KG1 (cell line): ENCODE measurements around the gene TSPAN18.
A peak's percentile ranks its signal among the peaks of the same experiment; 100 is the strongest.

Experiments used
- DNase-seq: peaks from one replicate; lab custom pipeline; 2025; lab: John Stamatoyannopoulos, UW

The TSPAN18 gene

GRCh38 chr11:44759743-44760476, 33.1 kb downstream of the TSPAN18 start:
- DNase-seq, result no peak

DNA sequence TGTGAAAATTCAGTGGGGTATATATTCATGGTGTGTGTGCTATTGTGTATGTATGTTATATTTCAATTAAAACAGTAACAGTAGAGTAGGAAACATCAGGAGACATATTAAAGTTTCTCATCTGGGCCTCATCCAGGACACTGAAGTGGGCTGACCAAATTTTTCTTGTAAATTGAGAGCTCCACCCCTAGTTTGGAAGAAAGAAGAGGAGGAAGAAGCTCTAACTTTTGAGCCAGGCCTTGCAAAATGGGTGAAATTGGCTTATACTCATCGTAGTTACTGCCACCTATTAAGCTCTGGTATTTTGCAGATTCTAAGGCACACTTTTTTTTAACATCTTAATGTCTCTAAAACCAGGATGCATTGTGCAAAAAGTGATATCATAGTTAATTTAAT, 33.7 kb downstream of the TSPAN18 start:
- no peak for DNase-seq

DNA sequence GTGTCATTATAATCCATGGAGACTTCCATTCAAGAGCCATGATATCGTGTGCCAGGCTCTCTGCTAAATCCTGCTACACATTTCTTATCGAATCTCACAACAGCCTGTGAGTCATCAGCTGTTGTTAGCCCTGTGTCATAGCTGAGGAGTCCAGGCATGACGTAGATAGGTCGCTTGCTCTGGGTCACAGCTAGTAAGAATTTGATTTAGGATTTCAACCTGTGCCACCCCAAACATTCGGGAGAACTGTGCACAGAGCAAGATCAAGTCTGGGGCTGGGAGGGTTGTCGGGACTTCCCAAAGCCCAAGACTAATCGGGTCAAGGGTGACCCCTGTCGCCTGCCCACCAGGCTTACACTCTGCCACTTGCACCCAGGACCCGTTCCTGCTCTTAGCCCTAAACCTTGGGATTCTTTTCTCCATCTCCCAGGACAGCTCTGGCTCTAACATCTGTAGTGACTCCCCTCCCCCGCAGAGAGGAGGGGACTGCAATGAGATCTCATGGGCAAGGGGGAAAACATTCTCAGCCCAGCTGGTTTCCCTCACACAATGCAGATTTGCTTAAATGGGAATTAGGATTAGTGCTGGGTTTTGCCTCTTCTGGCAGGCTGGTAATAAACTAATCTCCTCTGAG, 34.3 kb downstream of the TSPAN18 start:
- DNase-seq, result no peak

- DNase-seq, result no peak
Measured at GRCh38 chr11:44761551-44761961, 34.8 kb downstream of the TSPAN18 start.

GRCh38 chr11:44763121-44763820, 36.5 kb downstream of the TSPAN18 start:
- DNase-seq, result no peak

GRCh38 chr11:44764583-44764982, 37.8 kb downstream of the TSPAN18 start:
- DNase-seq, result no peak

DNA sequence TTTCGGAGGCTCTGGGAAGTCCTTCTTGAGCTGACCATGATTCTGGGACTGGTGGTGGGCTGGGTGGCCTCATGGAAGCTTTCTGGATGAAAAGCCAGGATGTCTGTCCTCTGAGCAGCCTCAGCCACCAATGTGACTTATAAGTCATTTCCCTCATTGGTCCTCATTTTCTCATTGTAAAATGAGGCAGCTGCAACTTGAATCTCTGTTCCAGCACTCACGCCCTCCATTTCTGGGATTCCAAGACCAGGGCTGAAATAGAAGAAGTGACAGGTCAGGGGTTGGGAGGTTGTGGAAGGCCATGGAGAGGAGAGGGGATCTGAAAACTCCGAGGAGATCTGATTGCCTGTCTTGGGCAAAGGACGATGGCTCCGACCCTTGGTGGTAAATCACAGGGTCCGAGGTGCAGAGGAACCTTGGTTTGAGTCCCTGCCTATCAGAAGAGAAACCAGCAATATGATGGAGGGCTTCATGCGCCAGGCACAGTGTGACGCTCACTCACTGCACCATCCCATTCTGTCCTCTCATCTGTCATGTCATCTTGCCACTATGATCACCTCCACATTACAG, 38.3 kb downstream of the TSPAN18 start:
- DNase-seq, result no peak

GRCh38 chr11:44765676-44766075, 38.9 kb downstream of the TSPAN18 start:
- DNase-seq, result no peak

- DNase-seq, result no peak
Measured at GRCh38 chr11:44766112-44766971, 39.6 kb downstream of the TSPAN18 start.

GRCh38 chr11:44766972-44767278, 40.2 kb downstream of the TSPAN18 start:
- DNase-seq, result no peak

- no peak for DNase-seq
Measured at GRCh38 chr11:44767421-44767820, 40.7 kb downstream of the TSPAN18 start.

- DNase-seq, result no peak
Measured at GRCh38 chr11:44770401-44770800, 43.6 kb downstream of the TSPAN18 start.

GRCh38 chr11:44771252-44771734, 44.5 kb downstream of the TSPAN18 start:
- DNase-seq, result no peak

GRCh38 chr11:44771841-44772240, 45.1 kb downstream of the TSPAN18 start:
- no peak for DNase-seq

DNA sequence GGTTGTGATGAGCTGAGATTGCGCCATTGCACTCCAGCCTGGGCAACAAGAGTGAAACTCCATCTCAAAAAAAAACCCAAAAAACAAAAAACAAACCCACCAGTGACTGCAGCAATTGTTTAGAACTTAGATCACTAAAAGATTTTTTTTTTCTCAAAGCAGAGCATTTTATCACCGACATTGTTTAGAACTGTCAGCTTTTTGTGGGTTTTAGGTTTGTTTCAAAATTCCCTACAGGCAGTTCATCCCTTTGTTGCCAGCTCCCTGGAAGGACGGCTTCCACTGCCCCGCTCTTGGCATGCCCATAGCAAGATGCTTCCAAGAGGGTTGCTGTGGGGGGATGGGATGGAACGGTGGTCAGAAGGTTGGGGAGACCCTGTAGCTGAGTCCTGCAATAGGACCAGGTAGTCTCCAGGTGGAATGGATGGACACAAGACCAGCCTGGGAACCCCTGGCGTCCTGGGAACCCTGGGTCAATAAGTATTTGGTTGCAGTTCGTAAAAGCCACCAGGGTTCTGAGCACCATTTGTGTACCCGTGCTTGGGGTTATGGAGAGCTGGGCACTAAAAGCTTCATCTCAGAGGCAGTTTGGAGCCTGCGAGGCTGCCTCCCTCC, 46.7 kb downstream of the TSPAN18 start:
- no peak for DNase-seq

- no peak for DNase-seq
Measured at GRCh38 chr11:44774108-44774507, 47.3 kb downstream of the TSPAN18 start.

- DNase-seq, result no peak
Measured at GRCh38 chr11:44774731-44775130, 48.0 kb downstream of the TSPAN18 start.

- peak; percentile 16 for DNase-seq
Measured at GRCh38 chr11:44775366-44775984, 48.7 kb downstream of the TSPAN18 start.

- no peak for DNase-seq
Measured at GRCh38 chr11:44775985-44776446, 49.3 kb downstream of the TSPAN18 start.

GRCh38 chr11:44776551-44777208, 49.9 kb downstream of the TSPAN18 start:
- DNase-seq, result no peak
